ENCODE data around the gene KIAA1328. TPM values are rescaled to one million over a fixed set of nuclear protein-coding genes. Genes with fewer than 3 reads are reported as not detected.

Gene KIAA1328
- total and polyA plus RNA-seq, 2 donors: 4.2 to 6.1 TPM

DNA sequence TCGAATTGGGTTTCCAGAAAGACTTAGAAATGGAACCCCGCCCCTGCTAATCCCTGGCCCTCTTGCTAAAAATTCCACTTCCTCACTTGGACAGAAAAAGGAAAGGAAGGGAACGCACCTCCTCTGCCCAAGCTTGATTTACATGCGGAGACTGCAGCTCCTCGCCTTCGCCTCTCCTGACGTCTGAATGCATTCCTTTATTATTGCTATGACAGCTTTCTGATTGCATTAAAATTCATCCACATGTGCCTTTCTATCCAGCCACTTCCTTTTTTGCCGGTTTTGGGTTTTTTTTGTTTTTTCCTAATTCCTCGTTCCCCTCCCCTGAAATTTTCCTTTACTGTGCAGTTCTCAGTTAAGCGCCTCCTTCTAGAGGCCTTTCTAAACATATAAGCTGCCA is 448.9 kb downstream of the KIAA1328 start:
- peaks cover 0 to 5% of the 10 kb centered on the region in 2 donors for H3K9me3 ChIP-seq (ENCODE audit: control insufficient read depth in 2 of 2, insufficient read depth in 1 of 2, low read length in 1 of 2)
- H3K36me3 ChIP-seq (ENCODE audit: control insufficient read depth in 2 of 2, insufficient read depth in 2 of 2, low read length in 1 of 2): no peaks in the 10 kb centered on the region
- no peaks in the 10 kb centered on the region for H3K4me1 ChIP-seq (ENCODE audit: control insufficient read depth in 2 of 2, insufficient read depth in 2 of 2, low read length in 2 of 2)
- no peak overlapping the region for H3K4me3 ChIP-seq (ENCODE audit: low read length in 2 of 2)
- H3K27ac ChIP-seq (ENCODE audit: low read depth in 1 of 2, low read length in 1 of 2): no peak overlapping the region
- H3K27me3 ChIP-seq (ENCODE audit: control insufficient read depth in 2 of 2, insufficient read depth in 1 of 2, low read length in 1 of 2): peaks cover 22 to 53% of the 10 kb centered on the region in 2 donors
- WGBS: 59% methylated on average over 10 of the region's 10 CpGs
- no peak for DNase-seq (ENCODE audit: low read depth in 6 of 9, low spot score in 9 of 9)

Other genes starting within 250 kb of the KIAA1328 start
- 83.5 TPM for gene TPGS2, start 125 bp upstream of the KIAA1328 start, total RNA-seq
- gene TPGS2, start 125 bp upstream of the KIAA1328 start, polyA plus RNA-seq: 44.6 TPM

Data from thymus (tissue), 11 donors.